GM12878 (cell line): ENCODE results near the gene CCDC6. TPM values are rescaled to one million over a fixed set of nuclear protein-coding genes. Genes with fewer than 3 reads are reported as not detected.

ENCODE experiments used
- ATAC-seq: fragments of 200-7000 bp; cut with Tn5 transposase; 3 replicates; pipeline ENCODE4 v1.9.1; 2020; ENCODE audit warnings: mild to moderate bottlenecking, moderate library complexity
- BruUV-seq: library from RNA; stranded (reverse); fragments of 400-500 nt; replicated peaks from 2 replicates; lab custom pipeline; 2021; lab: Mats Ljungman, UMichigan
- CTCF ChIA-PET: fragments of 300-600 bp; sonication (Branson Sonifier 250); formaldehyde crosslinking; extraction: SDS; loops from one replicate; lab custom pipeline; 2021; ENCODE audit warnings: inconsistent platforms; lab: Yijun Ruan, JAX
- POLR2A ChIA-PET: fragments of 350-600 bp; formaldehyde crosslinking; extraction: SDS; loops from one replicate; lab custom pipeline; 2021; ENCODE audit warnings: inconsistent platforms; lab: Charles Lee
- RAD21 ChIA-PET: fragments of 300-600 bp; sonication (Branson Sonifier 250); formaldehyde crosslinking; loops from one replicate; lab custom pipeline; 2023; ENCODE audit warnings: antibody characterized with exemption; ENCODE audit not compliant: unreplicated experiment; lab: Charles Lee
- SMC1A ChIA-PET: fragments of 300-600 bp; sonication (Branson Sonifier 250); formaldehyde crosslinking; loops from one replicate; lab custom pipeline; 2023; ENCODE audit not compliant: unreplicated experiment, uncharacterized antibody; lab: Charles Lee
- DNase-seq: peaks from one replicate; pipeline ENCODE4 v3.0.0-alpha.2; 2011; ENCODE audit warnings: low read depth, low spot score
- FAIRE-seq: peaks from 3 replicates; lab custom pipeline; 2011; peaks lifted over from hg19 to GRCh38; lab: Jason Lieb, UNC
- H2AFZ ChIP-seq: 2 replicates; pipeline ENCODE4 v1.6.0; 2011; ENCODE audit warnings: low read depth, low read length, control low read depth; ENCODE audit not compliant: control insufficient read depth
- H3K27ac ChIP-seq: 2 replicates; pipeline ENCODE4 v1.5.1; 2011; ENCODE audit warnings: control low read depth; ENCODE audit not compliant: control insufficient read depth, insufficient read depth
- H3K27me3 ChIP-seq, 2 experiments: replicated peaks in 1 of 2; 2 replicates each; pipeline versions ENCODE4 v1.6.0 to v1.6.1; 2011; ENCODE audit warnings: low read length in 1 of 2; ENCODE audit not compliant: control insufficient read depth in 2 of 2, insufficient read depth in 2 of 2
- H3K36me3 ChIP-seq, 2 experiments: 2 replicates each; pipeline ENCODE4 v1.5.1; 2011; ENCODE audit warnings: low read length in 1 of 2; ENCODE audit not compliant: control insufficient read depth in 2 of 2, insufficient read depth in 2 of 2
- H3K4me1 ChIP-seq: 2 replicates; pipeline ENCODE4 v1.6.1; 2011; ENCODE audit warnings: mild to moderate bottlenecking, low read length, moderate library complexity, mixed read lengths; ENCODE audit not compliant: control insufficient read depth, insufficient read depth
- H3K4me2 ChIP-seq: 2 replicates; pipeline ENCODE4 v1.6.0; 2011; ENCODE audit warnings: control low read depth; ENCODE audit not compliant: control insufficient read depth, insufficient read depth
- H3K4me3 ChIP-seq: fragments of 200-600 bp; sonication (generic); 2 replicates; pipeline ENCODE4 v1.5.1; 2016
- H3K79me2 ChIP-seq: 2 replicates; pipeline ENCODE4 v1.6.0; 2011; ENCODE audit warnings: low read length; ENCODE audit not compliant: control insufficient read depth, insufficient read depth
- H3K9ac ChIP-seq: 2 replicates; pipeline ENCODE4 v1.8.0; 2011; ENCODE audit warnings: low read length, control low read depth, mixed read lengths; ENCODE audit not compliant: control insufficient read depth, insufficient read depth
- H3K9me3 ChIP-seq: replicated peaks from 3 replicates; pipeline ENCODE4 v1.5.1; 2011; ENCODE audit warnings: mild to moderate bottlenecking, low read length; ENCODE audit not compliant: control insufficient read depth, insufficient read depth
- H4K20me1 ChIP-seq: 2 replicates; pipeline ENCODE4 v1.6.0; 2011; ENCODE audit not compliant: control insufficient read depth, insufficient read depth
- ATF7 ChIP-seq: fragments of 450-650 bp; IDR thresholded peaks from 2 replicates; pipeline ENCODE4 v1.6.1; 2016; ENCODE audit warnings: low read depth, mild to moderate bottlenecking
- CEBPB ChIP-seq, 2 experiments: fragments of 150-350 bp in 1 of 2; IDR thresholded peaks; 2 replicates each; pipeline ENCODE4 v1.6.1; 2012 to 2014; ENCODE audit warnings: low read depth in 2 of 2, low read length in 2 of 2, borderline replicate concordance in 1 of 2, inconsistent platforms in 1 of 2
- CTCF ChIP-seq, 3 experiments: IDR thresholded peaks in 2 of 3; conservative IDR thresholded peaks in 1 of 3; 2 replicates each; pipeline ENCODE4 v1.5.1; 2011; ENCODE audit warnings: low read depth in 3 of 3, low read length in 3 of 3, mild to moderate bottlenecking in 3 of 3, control low read depth in 2 of 3, moderate library complexity in 2 of 3, inconsistent platforms in 1 of 3, mixed read lengths in 1 of 3; ENCODE audit not compliant: control insufficient read depth in 2 of 3, insufficient read depth in 1 of 3; ENCODE audit errors: extremely low read depth in 1 of 3
- MAX ChIP-seq: IDR thresholded peaks from 2 replicates; pipeline ENCODE4 v1.6.1; 2012; ENCODE audit warnings: low read depth, low read length, improper control_type of control experiment
- MEF2A ChIP-seq: IDR thresholded peaks from 2 replicates; pipeline ENCODE4 v1.6.1; 2011; ENCODE audit warnings: low read depth, mild to moderate bottlenecking, low read length, moderate library complexity; ENCODE audit not compliant: insufficient read depth
- NFXL1 ChIP-seq: fragments of 450-650 bp; IDR thresholded peaks from 2 replicates; pipeline ENCODE4 v1.6.1; 2017; ENCODE audit warnings: antibody characterized with exemption, mild to moderate bottlenecking, borderline replicate concordance
- RAD21 ChIP-seq: IDR thresholded peaks from 2 replicates; pipeline ENCODE4 v1.6.1; 2011; ENCODE audit warnings: mild to moderate bottlenecking, low read depth, low read length, moderate library complexity; ENCODE audit not compliant: insufficient read depth
- SMC3 ChIP-seq: IDR thresholded peaks from 2 replicates; pipeline ENCODE4 v1.6.1; 2011; ENCODE audit warnings: low read length, improper control_type of control experiment, borderline replicate concordance
- STAT3 ChIP-seq: IDR thresholded peaks from 2 replicates; pipeline ENCODE4 v1.6.1; 2011; ENCODE audit warnings: low read depth, low read length, improper control_type of control experiment
- ZBED1 ChIP-seq: IDR thresholded peaks from 2 replicates; pipeline ENCODE4 v1.6.1; 2016; ENCODE audit warnings: borderline replicate concordance
- ZNF384 ChIP-seq: IDR thresholded peaks from 2 replicates; pipeline ENCODE4 v1.6.1; 2012; ENCODE audit warnings: low read depth, mild to moderate bottlenecking, low read length, improper control_type of control experiment, borderline replicate concordance
- ZSCAN29 ChIP-seq: fragments of 450-650 bp; IDR thresholded peaks from 2 replicates; pipeline ENCODE4 v1.6.1; 2017; ENCODE audit warnings: mild to moderate bottlenecking, moderate library complexity
- WGBS: methylation state at CpG from one replicate; pipeline ENCODE4 v1.1.6; 2016; ENCODE audit warnings: low lambda C conversion rate; ENCODE audit not compliant: insufficient replicate concordance, insufficient coverage; ENCODE audit errors: missing lambda C conversion rate; 5-methylcytosine and 5-hydroxymethylcytosine counted together
- in situ Hi-C: fragments of 300-500 bp; cut with MboI; formaldehyde crosslinking; loops from 9 replicates; pipeline ENCODE4 v1.14.3; 2018; ENCODE audit warnings: mixed read lengths
- intact Hi-C: fragments of 100-400 bp; cut with micrococcal nuclease; formaldehyde crosslinking; loops from one replicate; pipeline ENCODE4 v1.14.2; 2022; ENCODE audit not compliant: unreplicated experiment
- polyA plus RNA-seq, 11 experiments: library from polyadenylated mRNA; depleted of rRNA in 4 of 11; unstranded in 6 of 11; stranded (reverse) in 5 of 11; fragments of >200 nt; fragmentation: Nextera tagmentation in 4 of 11; fragmentation: Illumina TruSeq in 1 of 11; extraction: Ambion mirVana in 4 of 11; extraction: Trizol in 1 of 11; gene quantifications; 1 replicate in 1 of 11; 2 replicates in 10 of 11; pipeline versions ENCODE4 v1.2.1 to v1.2.3, GENCODE V29; 2011 to 2016; ENCODE audit warnings: inconsistent platforms in 2 of 11, missing spikeins in 2 of 11, low read depth in 1 of 11
- total RNA-seq, 4 experiments: library from RNA; depleted of rRNA in 3 of 4; stranded (reverse); fragments of >200 nt in 3 of 4; fragmentation: Illumina TruSeq in 1 of 4; extraction: Trizol in 1 of 4; gene quantifications; 2 replicates each; pipeline versions ENCODE4 v1.2.1 to v1.2.3, GENCODE V29; 2013 to 2021
- TF ChIP-seq, protein P1 (sequence below): IDR thresholded peaks from 2 replicates; pipeline ENCODE4 v1.6.1; 2012; ENCODE audit warnings: mild to moderate bottlenecking, low read depth, low read length
- TF ChIP-seq, protein P2 (sequence below): fragments of 450-650 bp; conservative IDR thresholded peaks from 2 replicates; pipeline ENCODE4 v1.6.1; 2017; ENCODE audit warnings: mild to moderate bottlenecking, moderate library complexity

CCDC6 gene
- total and polyA plus RNA-seq, 10 of the 15 experiments (the other 5 are each of a cell fraction or from before 2014, with no cell fraction given): 11.8 to 46.2 (median 26.7) TPM

- SMC1A ChIA-PET: interaction anchor here (0.6 to 1.8 kb wide), 10 partner anchors 8 to 905 kb away, joined by 3 to 16 read pairs (median 6); partner anchors contain the start of gene CCDC6
- CTCF ChIA-PET: interaction anchor here (0.7 to 2.9 kb wide), 13 partner anchors 10 to 359 kb away, joined by 3 to 33 read pairs (median 4); partner anchors contain the start of gene CCDC6
- Histone ChIP-seq H3K4me3 (peak overlapping the region; percentile 46), H3K9me3 (no peaks in the 10 kb centered on the region), H2AFZ (no peak overlapping the region), H3K79me2 (peaks cover 65% of the 10 kb centered on the region), H3K36me3 (no peaks in the 10 kb centered on the region), H3K4me1 (peaks cover 51% of the 10 kb centered on the region), H3K27ac (peak overlapping the region; percentile 77), H3K4me2 (peak overlapping the region; percentile 85), H4K20me1 (no peaks in the 10 kb centered on the region), H3K27me3 (no peaks in the 10 kb centered on the region), H3K9ac (no peak overlapping the region; the same call in 1 of the 2 replicates)
- ATAC-seq: peak; percentile 44
- WGBS: 9% methylated on average over 6 of the region's 6 CpGs
- BruUV-seq: TSS peak; percentile 19
- no peak for FAIRE-seq
- intact Hi-C loops (loop anchor here (2.0 kb wide), 1 partner anchor 195 kb away; no protein-coding TSS in a partner anchor), in situ Hi-C loops (no loop called here)
- POLR2A ChIA-PET: interaction anchor here (0.5 to 2.3 kb wide), 3 partner anchors 26 to 332 kb away, joined by 4 to 8 read pairs (median 6); partner anchors contain the start of gene CCDC6
- RAD21 ChIA-PET: interaction anchor here (0.8 to 6.2 kb wide), 4 partner anchors 11 to 27 kb away, joined by 3 to 68 read pairs (median 4); partner anchors contain the start of gene CCDC6
- DNase-seq: no peak
- TF ChIP-seq, protein P1, sequence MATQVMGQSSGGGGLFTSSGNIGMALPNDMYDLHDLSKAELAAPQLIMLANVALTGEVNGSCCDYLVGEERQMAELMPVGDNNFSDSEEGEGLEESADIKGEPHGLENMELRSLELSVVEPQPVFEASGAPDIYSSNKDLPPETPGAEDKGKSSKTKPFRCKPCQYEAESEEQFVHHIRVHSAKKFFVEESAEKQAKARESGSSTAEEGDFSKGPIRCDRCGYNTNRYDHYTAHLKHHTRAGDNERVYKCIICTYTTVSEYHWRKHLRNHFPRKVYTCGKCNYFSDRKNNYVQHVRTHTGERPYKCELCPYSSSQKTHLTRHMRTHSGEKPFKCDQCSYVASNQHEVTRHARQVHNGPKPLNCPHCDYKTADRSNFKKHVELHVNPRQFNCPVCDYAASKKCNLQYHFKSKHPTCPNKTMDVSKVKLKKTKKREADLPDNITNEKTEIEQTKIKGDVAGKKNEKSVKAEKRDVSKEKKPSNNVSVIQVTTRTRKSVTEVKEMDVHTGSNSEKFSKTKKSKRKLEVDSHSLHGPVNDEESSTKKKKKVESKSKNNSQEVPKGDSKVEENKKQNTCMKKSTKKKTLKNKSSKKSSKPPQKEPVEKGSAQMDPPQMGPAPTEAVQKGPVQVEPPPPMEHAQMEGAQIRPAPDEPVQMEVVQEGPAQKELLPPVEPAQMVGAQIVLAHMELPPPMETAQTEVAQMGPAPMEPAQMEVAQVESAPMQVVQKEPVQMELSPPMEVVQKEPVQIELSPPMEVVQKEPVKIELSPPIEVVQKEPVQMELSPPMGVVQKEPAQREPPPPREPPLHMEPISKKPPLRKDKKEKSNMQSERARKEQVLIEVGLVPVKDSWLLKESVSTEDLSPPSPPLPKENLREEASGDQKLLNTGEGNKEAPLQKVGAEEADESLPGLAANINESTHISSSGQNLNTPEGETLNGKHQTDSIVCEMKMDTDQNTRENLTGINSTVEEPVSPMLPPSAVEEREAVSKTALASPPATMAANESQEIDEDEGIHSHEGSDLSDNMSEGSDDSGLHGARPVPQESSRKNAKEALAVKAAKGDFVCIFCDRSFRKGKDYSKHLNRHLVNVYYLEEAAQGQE: no peak
- TF ChIP-seq MEF2A (no peak), RAD21 (peak; percentile 35; the same call in 1 of the 2 replicates), CEBPB (IDR thresholded peaks at IDR 0.05; ENCODE audit: borderline replicate concordance in 1 of 2, low read depth in 2 of 2, low read length in 2 of 2) (no peak), MAX (no peak), ZNF384 (no peak), ATF7 (no peak), STAT3 (no peak), ZBED1 (no peak), ZSCAN29 (no peak), NFXL1 (no peak), SMC3 (peak; percentile 30; the same call in 1 of the 2 replicates), CTCF (IDR thresholded peaks at IDR 0.05 in 2 of 3, conservative IDR thresholded peaks at IDR 0.05 in 1 of 3; ENCODE audit: control insufficient read depth in 2 of 3, extremely low read depth in 1 of 3, insufficient read depth in 1 of 3, low read depth in 3 of 3, low read length in 3 of 3) (peak; percentile 33 to 36 (median 33); a peak in 5 of 6 replicates)
- TF ChIP-seq, protein P2, sequence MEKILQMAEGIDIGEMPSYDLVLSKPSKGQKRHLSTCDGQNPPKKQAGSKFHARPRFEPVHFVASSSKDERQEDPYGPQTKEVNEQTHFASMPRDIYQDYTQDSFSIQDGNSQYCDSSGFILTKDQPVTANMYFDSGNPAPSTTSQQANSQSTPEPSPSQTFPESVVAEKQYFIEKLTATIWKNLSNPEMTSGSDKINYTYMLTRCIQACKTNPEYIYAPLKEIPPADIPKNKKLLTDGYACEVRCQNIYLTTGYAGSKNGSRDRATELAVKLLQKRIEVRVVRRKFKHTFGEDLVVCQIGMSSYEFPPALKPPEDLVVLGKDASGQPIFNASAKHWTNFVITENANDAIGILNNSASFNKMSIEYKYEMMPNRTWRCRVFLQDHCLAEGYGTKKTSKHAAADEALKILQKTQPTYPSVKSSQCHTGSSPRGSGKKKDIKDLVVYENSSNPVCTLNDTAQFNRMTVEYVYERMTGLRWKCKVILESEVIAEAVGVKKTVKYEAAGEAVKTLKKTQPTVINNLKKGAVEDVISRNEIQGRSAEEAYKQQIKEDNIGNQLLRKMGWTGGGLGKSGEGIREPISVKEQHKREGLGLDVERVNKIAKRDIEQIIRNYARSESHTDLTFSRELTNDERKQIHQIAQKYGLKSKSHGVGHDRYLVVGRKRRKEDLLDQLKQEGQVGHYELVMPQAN: no peak
Observed at GRCh38 chr10:59880019-59880717, 26.2 kb downstream of the CCDC6 start.
